Measurements from ENCODE around the gene DNMT3B.
"Not testable (repeated sequence)": the region's sequence is repeated elsewhere in the genome, so short reads cannot be mapped to it uniquely, and the experiment has no call there.

Gene DNMT3B

GRCh38 chr20:32751702-32752457 is 10.3 kb upstream of the DNMT3B start:
- no peak overlapping the region for H3K27ac Mint-ChIP-seq

DNA sequence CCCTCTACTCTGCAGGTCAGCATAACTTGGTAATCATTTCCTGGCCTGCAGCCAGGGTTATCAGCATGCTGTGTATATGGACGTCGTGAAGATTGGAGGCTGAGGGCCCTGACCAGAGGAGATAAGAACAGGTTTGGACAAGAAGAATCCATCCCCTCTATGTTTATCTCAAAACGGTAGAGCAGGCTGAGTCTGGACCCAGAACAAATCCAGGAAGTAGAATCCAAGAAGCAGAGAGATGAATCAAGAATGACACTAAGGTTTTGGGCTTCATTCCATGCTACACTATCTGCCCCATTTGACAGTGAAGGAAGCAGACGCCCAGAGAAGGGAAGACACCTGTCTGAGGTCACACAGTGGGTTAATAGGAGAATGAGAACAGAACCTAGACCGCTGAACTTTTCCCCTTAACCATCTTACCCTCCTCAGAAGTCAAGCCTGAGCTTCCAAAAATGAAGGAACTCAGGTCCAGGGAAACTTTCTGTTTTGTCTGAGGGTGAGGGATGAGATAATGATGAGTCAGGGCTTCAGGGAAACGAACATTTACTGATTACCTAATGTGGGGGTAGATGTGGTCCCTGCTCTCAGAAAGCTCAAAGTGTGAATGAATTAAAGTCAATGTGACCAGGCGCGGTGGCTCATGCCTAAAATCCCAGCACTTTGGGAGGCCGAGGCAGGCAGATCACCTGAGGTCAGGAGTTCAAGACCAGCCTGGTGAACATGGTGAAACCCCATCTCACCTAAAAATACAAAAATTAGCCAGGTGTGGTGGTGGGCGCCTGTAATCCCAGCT is 9.5 kb upstream of the DNMT3B start:
- no peak overlapping the region for H3K27ac Mint-ChIP-seq
- no peaks in the 10 kb centered on the region for H3K36me3 Mint-ChIP-seq (ENCODE audit: low read depth)
- H3K4me1 Mint-ChIP-seq (ENCODE audit: low read depth): no peaks in the 10 kb centered on the region
- H3K27me3 Mint-ChIP-seq (ENCODE audit: low read depth): no peaks in the 10 kb centered on the region
- no peaks in the 10 kb centered on the region for H3K9me3 Mint-ChIP-seq
- H3K4me3 Mint-ChIP-seq: no peak overlapping the region

More at GRCh38 chr20:32751702-32752457, 10.3 kb upstream of the DNMT3B start:
- H3K27me3 Mint-ChIP-seq (ENCODE audit: low read depth): no peaks in the 10 kb centered on the region
- no peaks in the 10 kb centered on the region for H3K4me1 Mint-ChIP-seq (ENCODE audit: low read depth)
- no peaks in the 10 kb centered on the region for H3K36me3 Mint-ChIP-seq (ENCODE audit: low read depth)
- H3K4me3 Mint-ChIP-seq: no peak overlapping the region
- no peaks in the 10 kb centered on the region for H3K9me3 Mint-ChIP-seq

GRCh38 chr20:32753731-32754130 is 8.5 kb upstream of the DNMT3B start:
- H3K27ac Mint-ChIP-seq: no peak overlapping the region
- H3K36me3 Mint-ChIP-seq (ENCODE audit: low read depth): no peaks in the 10 kb centered on the region
- no peak overlapping the region for H3K4me3 Mint-ChIP-seq
- no peaks in the 10 kb centered on the region for H3K4me1 Mint-ChIP-seq (ENCODE audit: low read depth)
- H3K27me3 Mint-ChIP-seq (ENCODE audit: low read depth): no peaks in the 10 kb centered on the region
- H3K9me3 Mint-ChIP-seq: no peaks in the 10 kb centered on the region

GRCh38 chr20:32756156-32756555 is 6.0 kb upstream of the DNMT3B start:
- no peak overlapping the region for H3K27ac Mint-ChIP-seq
- no peaks in the 10 kb centered on the region for H3K36me3 Mint-ChIP-seq (ENCODE audit: low read depth)
- no peak overlapping the region for H3K4me3 Mint-ChIP-seq
- H3K9me3 Mint-ChIP-seq: no peaks in the 10 kb centered on the region
- peaks cover 3% of the 10 kb centered on the region for H3K27me3 Mint-ChIP-seq (ENCODE audit: low read depth)
- peaks cover 4% of the 10 kb centered on the region for H3K4me1 Mint-ChIP-seq (ENCODE audit: low read depth)

DNA sequence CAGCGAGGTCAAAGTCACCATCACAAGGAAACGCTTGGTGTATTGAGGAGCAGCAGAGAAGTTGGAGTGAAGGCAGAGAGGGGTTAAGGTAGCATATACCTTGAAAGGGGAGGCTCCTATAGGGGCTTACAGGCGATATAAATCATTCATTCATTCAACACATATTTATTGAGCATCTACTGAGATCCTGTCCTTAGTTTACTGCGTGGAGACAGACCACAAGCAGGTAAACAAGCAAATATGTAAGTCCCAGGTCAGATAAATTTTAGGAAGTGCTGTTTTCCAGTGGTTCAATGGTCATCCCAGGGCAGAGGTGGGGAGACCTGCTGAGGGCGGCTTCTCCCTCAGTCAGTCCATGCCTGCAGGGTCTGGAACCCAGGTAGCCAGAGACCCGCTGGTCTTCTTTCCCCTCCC is 761 bp upstream of the DNMT3B start:
- H3K9me3 Mint-ChIP-seq: no peaks in the 10 kb centered on the region
- no peaks in the 10 kb centered on the region for H3K36me3 Mint-ChIP-seq (ENCODE audit: low read depth)
- peaks cover 12% of the 10 kb centered on the region for H3K4me1 Mint-ChIP-seq (ENCODE audit: low read depth)
- peak overlapping the region; percentile 87 for H3K4me3 Mint-ChIP-seq
- H3K27ac Mint-ChIP-seq: peak overlapping the region; percentile 31
- H3K27me3 Mint-ChIP-seq (ENCODE audit: low read depth): peaks cover 24% of the 10 kb centered on the region

DNA sequence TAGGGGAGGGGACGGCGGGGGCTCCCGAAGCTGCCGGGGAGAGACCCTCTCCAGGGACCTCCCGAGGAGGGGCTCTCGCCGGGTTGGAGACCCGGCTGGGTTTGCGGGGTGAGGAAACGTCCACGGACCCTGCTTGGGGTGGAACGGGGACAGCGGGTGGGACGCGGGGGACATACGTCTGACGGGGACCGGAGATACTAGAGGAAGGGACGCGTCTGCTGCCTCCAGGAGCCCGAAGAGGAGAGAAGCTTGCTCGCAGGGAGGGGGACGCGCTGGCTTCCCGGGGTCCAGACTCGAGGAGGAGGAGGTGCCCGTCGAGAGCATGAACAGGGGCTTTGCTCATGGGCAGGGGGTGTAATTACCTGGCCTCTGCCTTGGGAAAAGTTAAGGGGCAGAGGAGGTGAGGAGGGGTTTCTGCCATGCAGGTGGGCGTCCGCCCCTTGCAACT is 593 bp downstream of the DNMT3B start:
- Mint-ChIP-seq H3K27me3 (ENCODE audit: low read depth) (peaks cover 24% of the 10 kb centered on the region), H3K36me3 (ENCODE audit: low read depth) (no peaks in the 10 kb centered on the region), H3K27ac (no peak overlapping the region), H3K9me3 (no peaks in the 10 kb centered on the region), H3K4me3 (peak overlapping the region; percentile 78), H3K4me1 (ENCODE audit: low read depth) (peaks cover 12% of the 10 kb centered on the region)

DNA sequence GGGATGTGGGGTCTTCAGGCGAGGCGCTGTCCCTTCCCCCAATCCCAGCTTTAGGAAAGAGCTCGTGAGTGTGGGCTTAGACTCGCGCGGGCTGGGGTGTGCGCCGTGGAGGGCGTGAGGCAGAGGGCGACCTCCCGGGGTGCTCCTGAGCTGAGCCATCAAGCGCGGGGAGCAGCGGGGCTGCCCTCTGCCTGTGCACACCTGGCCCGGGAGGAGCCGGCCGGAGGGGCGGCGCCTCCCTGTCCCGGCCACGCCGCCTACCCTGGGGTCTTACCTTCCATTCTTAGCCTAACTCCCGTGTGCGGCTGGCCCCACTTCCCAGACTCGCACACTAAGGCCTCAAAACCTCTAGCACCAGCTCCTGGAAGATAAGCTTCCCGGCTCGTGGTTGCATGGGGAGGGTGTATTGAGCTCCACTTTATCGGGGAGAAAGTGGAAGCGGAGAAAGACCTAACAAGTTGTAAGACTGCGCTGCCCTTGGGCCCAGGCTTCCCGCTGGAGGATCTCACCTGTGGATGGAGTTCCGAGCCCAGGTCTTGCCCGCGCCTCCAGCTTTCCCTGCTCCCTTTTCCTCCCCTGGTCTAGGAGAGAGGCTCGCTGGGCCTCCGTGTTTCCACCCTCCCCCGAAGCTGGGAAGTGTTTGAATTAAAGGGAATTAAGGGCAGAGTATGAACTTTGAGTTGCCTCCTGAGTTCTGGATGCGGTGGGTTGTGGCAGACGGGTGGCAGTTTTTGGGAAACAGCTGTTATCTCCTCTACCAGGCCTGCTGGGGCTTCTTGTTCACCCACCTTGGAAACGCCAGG is 1.2 kb downstream of the DNMT3B start:
- H3K27ac Mint-ChIP-seq: no peak overlapping the region
- peak overlapping the region; percentile 78 for H3K4me3 Mint-ChIP-seq
- peaks cover 24% of the 10 kb centered on the region for H3K27me3 Mint-ChIP-seq (ENCODE audit: low read depth)
- H3K4me1 Mint-ChIP-seq (ENCODE audit: low read depth): peaks cover 12% of the 10 kb centered on the region
- H3K36me3 Mint-ChIP-seq (ENCODE audit: low read depth): no peaks in the 10 kb centered on the region
- H3K9me3 Mint-ChIP-seq: no peaks in the 10 kb centered on the region

GRCh38 chr20:32764005-32764960 is 2.1 kb downstream of the DNMT3B start:
- H3K4me3 Mint-ChIP-seq: peak overlapping the region; percentile 28
- H3K4me1 Mint-ChIP-seq (ENCODE audit: low read depth): peaks cover 12% of the 10 kb centered on the region
- no peaks in the 10 kb centered on the region for H3K36me3 Mint-ChIP-seq (ENCODE audit: low read depth)
- no peaks in the 10 kb centered on the region for H3K9me3 Mint-ChIP-seq
- H3K27ac Mint-ChIP-seq: no peak overlapping the region
- peaks cover 24% of the 10 kb centered on the region for H3K27me3 Mint-ChIP-seq (ENCODE audit: low read depth)

DNA sequence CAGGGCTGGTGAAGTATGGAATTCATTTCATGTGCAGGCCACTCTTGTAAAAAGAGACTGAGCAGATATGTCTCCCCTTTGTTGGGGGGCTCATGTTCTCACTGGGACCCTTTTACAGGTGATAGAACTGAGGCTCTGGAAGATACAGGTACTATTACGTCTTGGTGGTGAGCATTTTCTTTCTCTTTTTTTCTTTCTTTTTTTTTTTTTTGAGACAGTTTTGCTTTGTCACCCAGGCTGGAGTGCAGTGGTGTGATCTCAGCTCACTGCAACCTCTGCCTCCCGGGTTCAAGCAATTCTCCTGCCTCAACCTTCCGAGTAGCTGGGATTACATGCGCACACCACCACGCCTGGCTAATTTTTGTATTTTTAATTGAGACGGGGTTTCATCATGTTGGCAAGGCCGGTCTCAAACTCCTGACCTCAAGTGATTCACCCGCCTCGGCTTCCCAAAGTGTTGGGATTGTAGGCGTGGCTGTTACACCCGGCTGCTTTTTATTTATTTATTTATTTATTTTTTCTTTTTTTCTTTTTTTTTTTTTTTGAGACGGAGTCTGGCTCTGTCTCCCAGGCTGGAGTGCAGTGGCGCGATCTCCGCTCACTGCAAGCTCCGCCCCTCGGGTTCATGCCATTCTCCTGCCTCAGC is 3.2 kb downstream of the DNMT3B start:
- not testable (repeated sequence) for H3K36me3 Mint-ChIP-seq (ENCODE audit: low read depth); H3K27ac Mint-ChIP-seq; H3K9me3 Mint-ChIP-seq; H3K4me3 Mint-ChIP-seq
- Mint-ChIP-seq H3K27me3 (ENCODE audit: low read depth) (peaks cover 24% of the 10 kb centered on the region), H3K4me1 (ENCODE audit: low read depth) (peaks cover 12% of the 10 kb centered on the region)

DNA sequence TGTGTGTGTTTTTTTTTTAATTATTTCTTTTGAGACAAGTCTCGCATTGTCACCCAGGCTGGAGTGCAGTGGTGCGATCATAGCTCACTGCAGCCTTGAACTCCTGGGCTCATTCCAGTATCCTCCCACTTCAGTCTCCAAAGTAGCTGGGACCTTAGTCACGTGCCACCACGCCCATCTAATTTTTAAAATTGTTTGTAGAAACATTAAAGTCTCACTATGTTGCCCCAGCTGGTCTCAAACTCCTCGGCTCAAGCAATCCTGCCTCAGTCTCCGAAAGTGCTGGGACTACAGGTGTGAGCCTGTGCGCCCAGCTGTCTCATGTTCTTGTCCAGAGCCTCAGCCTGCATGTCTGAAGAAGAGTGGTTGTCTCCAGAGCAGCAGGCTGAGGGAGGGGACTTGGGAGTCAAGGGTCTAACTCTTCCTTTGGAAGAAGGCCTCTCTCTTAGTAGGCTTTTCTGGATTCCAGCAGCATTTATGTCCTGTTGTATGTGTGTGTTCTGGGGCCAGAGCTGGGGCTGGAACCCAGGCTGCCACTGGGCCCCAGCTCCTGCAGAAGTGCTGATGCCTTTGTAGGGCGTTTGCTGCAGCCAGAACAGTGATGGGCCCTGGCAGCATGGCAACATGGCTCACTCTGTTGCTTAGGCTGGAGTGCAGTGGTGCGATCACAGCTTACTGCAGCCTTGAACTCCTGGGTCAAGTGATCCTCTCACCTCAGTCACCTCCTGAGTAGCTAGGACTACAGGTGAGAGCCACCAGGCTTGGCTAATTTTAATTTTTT is 5.4 kb downstream of the DNMT3B start:
- Mint-ChIP-seq H3K9me3 (no peaks in the 10 kb centered on the region), H3K27ac (no peak overlapping the region), H3K4me1 (ENCODE audit: low read depth) (peaks cover 9% of the 10 kb centered on the region), H3K36me3 (ENCODE audit: low read depth) (no peaks in the 10 kb centered on the region), H3K27me3 (ENCODE audit: low read depth) (peaks cover 17% of the 10 kb centered on the region), H3K4me3 (no peak overlapping the region)

DNA sequence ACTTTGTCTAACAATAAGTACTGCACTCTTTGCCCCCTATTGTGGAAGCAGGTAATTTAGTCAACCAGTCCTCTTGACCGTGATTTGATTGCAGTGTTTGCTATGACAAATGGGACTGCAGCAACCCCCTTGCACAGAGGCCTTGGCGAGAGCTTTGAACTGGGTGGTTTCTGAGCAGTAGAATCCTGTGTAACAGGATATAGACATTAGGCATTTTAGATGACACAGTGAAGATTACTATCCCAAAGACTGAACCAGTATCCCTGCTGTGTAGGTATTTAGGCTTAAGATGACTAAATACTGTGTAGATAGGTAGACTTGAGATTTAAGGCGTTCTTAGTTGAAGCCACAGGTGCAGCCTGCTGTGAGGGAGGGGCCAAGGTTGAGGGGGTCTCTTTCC is 9.9 kb downstream of the DNMT3B start:
- no peaks in the 10 kb centered on the region for H3K9me3 Mint-ChIP-seq
- H3K27ac Mint-ChIP-seq: no peak overlapping the region
- H3K4me1 Mint-ChIP-seq (ENCODE audit: low read depth): peaks cover 11% of the 10 kb centered on the region
- no peaks in the 10 kb centered on the region for H3K36me3 Mint-ChIP-seq (ENCODE audit: low read depth)
- H3K4me3 Mint-ChIP-seq: no peak overlapping the region
- H3K27me3 Mint-ChIP-seq (ENCODE audit: low read depth): no peaks in the 10 kb centered on the region

DNA sequence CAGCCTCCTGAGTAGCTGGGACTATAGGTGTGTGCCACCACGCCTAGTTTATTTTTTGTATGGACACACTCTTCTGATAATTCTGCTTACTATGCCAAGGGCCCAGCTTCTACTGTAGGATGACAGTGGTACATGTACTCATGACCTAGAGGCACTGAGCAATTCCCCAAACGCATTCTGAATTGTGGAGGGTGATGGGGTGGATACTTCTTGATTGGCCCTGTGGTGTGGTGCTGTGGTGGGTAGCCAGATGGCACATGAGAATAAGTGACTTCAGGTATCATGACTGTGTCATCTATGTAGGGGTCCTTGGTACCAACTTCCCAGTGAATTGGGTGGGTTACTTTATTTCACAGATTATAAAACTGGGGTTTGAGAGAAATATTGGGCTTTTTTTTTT is 11.0 kb downstream of the DNMT3B start:
- Mint-ChIP-seq H3K27ac (no peak overlapping the region), H3K9me3 (no peaks in the 10 kb centered on the region), H3K27me3 (ENCODE audit: low read depth) (no peaks in the 10 kb centered on the region), H3K4me3 (no peak overlapping the region), H3K36me3 (ENCODE audit: low read depth) (no peaks in the 10 kb centered on the region), H3K4me1 (ENCODE audit: low read depth) (peaks cover 11% of the 10 kb centered on the region)

GRCh38 chr20:32773855-32774254 is 11.7 kb downstream of the DNMT3B start:
- Mint-ChIP-seq H3K27ac (no peak overlapping the region), H3K4me3 (no peak overlapping the region), H3K36me3 (ENCODE audit: low read depth) (no peaks in the 10 kb centered on the region), H3K4me1 (ENCODE audit: low read depth) (peaks cover 11% of the 10 kb centered on the region), H3K9me3 (no peaks in the 10 kb centered on the region), H3K27me3 (ENCODE audit: low read depth) (no peaks in the 10 kb centered on the region)
